Superior temporal gyrus (tissue), 1 donor: ENCODE data around the gene DENND6A.
"Not testable (repeated sequence)": the region's sequence is repeated elsewhere in the genome, so short reads cannot be mapped to it uniquely, and the experiment has no call there.

ENCODE experiments used
- DNase-seq: peaks from one replicate; pipeline ENCODE4 v3.0.0-alpha.2; 2016; ENCODE audit errors: extremely low spot score

DENND6A gene

DNA sequence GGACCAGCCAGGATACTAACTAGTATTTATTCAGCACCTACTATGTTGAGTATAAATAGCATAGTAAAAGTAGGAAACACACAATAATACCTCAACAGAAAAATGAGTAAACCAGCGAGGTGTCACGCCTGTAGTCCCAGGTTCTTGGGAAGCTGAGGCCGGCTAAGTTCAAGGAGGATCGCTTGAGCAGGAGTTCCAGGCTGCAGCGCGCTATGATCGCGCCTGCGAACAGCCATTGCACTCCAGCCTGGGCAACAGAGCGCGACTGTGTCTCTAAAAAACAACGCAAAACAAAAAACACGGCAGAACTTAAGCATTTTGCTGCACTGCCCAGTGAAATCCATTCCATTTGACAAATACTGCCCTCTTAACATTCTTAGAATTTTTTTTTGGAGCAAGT is 1.3 kb upstream of the DENND6A start:
- no peak for DNase-seq

DNA sequence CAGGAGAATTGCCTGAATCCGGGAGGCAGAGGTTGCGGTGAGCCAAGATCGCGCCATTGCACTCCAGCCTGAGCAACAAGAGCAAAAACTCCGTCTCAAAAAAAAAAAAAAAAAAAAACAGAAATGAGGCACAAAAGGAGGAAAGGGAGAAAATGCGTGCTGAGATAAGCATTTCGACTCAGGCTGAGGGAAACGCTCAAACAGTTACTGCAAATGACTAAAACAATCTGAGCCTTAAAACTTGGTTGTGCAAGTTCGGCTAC is 813 bp downstream of the DENND6A start:
- DNase-seq, result not testable (repeated sequence)

DNA sequence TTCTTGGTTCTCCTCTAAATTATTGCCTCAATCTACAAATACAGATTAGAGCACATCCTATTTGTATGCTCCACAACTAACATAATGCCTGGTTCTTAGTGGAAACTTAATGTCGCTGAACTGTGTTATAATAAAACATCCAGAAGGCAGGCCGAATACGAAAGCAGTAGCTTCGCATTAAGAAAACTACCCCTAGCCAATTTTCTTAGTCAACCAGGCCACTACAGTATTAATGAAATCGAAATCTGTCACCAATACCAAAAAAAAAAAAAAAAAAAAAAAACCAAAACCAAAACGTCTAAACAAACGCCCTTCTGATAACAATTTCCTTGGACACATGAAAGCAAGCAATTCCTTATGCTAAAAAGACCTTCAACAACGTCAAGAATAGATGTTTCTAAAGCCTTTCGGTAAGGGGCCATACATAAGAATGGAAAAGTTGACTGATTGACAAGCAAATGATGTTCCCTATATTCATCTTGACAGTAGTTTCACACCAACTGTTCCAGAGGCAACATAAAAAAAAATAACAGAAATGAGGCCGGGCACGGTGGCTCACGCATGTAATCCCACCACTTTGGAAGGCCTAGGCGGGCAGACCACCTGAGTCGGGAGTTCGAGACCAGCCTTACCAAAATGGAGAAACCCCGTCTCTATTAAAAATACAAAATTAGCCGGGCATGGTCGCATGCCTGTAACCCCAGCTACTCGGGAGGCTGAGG is 1.3 kb downstream of the DENND6A start:
- no peak for DNase-seq

DNA sequence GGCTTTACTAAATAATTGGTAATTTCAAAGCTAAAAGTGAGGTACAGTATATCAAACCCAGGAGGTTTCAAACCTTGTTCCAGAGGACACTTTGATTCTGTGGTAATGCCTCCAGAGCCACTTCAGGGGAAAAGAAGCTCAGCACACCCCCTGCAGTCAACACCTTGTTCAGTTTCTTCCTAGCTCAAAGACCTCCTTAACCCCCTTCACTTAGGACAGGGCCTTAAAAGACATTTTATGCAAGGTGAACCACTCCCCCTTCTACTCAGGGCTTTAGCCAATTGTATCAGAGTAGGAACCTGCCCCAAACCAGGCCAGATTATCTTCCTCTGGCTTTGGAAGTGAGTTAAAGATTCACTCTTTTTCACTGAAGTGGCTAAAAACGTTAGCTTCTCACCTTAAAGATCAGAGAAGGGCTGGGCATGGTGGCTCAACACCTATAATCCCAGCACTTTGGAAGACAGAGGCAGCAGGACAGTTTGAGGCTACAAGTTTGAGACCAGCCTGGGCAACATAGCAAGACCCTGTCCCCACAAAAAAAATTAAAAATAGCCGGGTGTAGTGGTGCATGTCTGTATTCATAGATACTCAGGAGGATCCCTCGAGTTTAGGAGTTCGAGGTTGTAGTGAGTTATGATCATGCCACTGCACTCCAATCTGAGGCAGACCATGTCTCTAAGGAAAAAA is 3.4 kb downstream of the DENND6A start:
- DNase-seq, result no peak

DNA sequence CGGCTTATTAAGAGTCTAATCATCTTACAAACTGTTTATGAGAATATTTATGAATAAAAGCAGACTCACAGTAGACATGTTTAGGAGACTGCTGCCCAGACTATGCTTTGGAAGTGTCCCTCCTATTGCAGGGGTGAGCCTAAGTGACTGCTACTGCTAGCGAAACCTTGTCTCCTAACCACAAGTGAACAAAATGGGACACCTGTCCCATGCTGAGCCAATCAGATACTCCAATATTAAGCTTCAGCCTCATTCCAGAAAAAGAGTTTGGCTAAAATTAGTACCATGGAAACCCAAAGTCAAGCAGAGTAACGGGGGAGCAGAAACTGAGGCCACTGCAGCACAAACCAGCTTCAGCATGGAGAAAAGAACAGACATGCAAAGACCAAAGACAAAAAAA is 4.6 kb downstream of the DENND6A start:
- DNase-seq, result no peak

DNA sequence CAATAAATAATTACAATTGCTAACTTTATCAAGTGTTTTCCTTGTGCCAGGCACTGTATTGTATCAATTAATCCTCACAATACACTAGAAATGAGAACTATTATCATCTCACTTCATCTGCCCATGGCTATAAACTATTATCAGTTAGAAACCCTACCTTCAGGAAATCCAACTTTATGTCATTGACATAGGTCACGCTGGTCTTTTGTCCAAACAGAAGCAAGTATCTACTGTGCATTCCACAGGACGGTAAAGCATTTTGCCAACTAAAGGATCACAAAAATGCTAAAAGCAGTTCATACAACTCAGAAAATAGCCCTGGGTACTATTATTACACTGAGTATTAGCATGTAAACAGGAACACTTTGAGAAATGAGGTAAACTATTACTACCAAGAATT is 9.6 kb downstream of the DENND6A start:
- DNase-seq, result no peak

DNA sequence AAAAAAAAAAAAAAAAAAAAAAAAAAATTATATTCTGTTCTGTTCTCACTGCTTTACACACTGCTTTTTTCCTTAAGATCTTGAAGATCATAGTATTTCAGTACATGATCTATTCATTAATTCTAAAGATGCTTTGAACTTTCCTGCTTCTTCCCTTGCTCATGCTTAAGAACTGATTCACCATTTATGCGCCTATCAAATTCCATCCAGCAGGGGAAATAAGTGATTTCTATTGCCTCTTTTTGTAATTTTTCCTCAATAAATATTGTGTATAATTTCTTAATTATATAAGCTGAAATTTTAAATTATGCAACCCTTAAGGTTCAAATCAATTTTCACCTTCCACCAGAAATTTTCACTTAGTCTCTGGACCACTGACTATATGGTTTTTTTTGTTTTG is 10.6 kb downstream of the DENND6A start:
- DNase-seq, result no peak

DNA sequence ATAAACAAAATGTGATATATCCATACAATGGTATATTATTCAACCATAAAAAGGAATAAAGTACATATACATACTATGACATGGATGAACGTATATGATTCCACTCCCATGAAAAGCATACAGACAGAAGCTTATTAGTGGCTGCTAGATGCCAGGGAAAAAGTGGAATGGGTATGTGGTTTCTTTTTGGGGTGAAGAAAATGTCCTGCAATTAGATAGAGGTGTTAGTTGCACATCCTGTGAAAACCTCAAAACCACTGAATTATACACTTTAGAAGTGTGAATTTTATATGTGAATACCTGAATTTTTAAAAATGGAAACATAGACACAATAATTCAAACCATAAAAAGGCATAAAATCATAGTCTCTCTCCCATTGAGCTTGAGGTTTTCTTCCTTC is 11.2 kb downstream of the DENND6A start:
- DNase-seq, result no peak

DNA sequence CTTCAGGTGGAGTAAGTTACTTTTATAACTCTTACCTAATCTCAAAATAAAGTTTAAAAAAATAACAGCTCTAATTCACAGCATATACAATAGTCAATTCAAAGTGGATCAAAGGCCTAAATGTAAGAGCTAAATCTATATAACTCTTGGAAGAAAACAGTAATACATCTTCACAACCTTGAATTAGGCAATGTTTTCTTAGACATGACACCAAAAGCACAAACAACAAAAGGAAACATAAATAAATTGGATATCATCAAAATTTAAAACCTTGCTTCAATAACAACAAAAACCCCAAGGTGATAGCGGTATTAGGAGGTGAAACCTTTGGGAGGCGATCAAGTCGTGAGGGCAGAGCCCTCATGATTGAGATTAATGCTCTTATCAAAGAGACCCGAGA is 12.8 kb downstream of the DENND6A start:
- DNase-seq, result no peak

DNA sequence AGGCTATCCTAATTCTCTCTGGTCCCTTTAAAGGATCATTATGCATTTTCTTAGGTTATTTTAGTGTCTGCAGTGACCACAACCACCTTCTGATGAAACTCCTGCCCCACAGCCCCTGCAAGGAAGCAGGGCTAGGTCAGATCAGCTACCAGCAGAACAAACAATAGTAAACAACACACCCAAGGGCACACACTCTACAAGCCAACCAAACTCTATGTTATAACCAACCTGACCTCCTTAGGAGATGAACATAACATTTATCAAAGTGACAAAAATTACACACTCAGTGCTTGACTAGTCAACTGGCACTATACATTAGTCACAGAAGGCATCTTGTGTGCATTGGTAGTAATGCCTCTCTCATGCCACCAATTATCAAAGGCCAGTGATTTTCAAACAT is 17.3 kb downstream of the DENND6A start:
- no peak for DNase-seq

DNA sequence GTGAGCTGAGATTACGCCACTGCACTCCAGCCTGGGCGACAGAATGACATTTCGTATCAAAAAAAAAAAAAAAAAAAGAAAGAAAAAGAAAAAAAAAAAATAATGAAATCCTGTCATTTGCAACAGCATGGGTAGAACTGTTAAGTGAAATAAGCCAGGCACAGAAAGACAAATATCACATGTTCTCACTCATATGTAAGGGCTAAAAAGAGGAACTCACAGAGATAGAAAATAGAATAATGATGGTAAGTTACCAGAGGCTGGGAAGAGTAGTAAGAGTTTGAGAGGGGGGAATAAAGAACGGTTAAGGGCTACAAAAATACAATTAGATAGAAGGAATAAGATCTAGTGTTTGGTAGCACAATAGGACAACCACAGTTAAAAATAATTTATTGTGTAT is 19.7 kb downstream of the DENND6A start:
- DNase-seq, result no peak

DNA sequence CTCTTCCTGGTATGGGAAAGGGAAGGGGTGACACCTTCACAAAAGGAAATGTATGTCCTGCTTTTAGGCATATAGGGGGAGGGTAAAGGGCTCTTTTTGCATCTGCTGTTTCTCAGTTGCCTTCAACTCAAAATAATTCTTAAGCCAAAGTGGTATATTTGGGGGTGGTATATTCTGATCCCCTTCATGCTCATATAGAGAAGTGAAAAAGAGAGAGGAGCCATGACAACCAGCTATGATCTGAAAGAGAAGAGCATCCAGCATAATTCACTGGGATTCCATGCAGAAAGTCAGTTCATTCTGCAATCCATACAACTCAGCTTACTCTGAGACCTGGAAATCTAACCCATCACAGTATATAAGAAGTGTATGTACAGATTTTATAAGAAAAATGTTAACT is 22.3 kb downstream of the DENND6A start:
- DNase-seq, result no peak

DNA sequence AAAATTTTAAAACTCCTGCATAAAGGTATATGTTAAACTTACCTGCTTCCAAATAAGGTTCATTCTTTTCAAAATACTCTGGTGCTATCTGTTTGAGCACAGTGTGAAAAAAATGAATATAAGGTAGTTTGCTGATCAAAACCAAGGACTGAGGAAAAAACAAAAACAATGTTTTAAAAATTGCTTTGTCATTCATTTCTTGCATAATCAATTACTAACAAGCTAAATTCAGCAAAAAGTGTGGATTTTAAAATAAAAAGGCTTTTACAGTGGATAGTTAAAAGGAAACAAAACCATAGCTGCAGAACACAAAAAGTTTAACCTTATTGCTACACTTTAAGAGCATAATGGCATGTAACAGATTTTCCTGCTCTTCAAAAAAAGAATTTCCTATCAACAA is 31.5 kb downstream of the DENND6A start:
- DNase-seq, result no peak

DNA sequence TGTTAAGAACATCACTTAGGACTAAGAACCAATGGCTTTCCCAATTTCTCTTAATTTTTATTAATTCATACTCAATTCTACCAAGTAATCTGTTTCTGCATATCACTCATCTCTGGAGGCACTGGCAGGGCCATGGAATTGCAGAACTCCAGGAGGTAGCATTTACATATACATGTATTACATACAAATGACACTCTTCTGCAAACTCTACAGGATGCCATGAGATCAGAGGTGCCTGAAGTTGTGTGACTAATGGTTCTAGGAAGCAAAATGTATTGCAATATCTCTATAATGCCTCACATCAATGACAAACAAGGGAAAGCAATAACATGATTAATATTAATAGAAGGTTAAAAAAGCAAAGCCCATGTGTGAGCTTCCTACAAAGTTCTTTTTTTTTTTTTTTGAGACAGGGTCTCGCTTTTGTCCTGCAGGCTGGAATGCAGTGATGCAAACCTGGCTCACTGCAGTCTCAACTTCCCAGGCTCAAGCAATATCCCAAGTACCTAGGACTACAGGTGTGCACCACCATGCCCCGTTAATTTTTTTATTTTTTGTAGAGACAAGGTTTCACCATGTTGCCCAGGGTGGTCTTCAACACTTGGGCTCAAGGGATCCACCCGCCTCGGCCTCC is 33.0 kb downstream of the DENND6A start:
- no peak for DNase-seq

DNA sequence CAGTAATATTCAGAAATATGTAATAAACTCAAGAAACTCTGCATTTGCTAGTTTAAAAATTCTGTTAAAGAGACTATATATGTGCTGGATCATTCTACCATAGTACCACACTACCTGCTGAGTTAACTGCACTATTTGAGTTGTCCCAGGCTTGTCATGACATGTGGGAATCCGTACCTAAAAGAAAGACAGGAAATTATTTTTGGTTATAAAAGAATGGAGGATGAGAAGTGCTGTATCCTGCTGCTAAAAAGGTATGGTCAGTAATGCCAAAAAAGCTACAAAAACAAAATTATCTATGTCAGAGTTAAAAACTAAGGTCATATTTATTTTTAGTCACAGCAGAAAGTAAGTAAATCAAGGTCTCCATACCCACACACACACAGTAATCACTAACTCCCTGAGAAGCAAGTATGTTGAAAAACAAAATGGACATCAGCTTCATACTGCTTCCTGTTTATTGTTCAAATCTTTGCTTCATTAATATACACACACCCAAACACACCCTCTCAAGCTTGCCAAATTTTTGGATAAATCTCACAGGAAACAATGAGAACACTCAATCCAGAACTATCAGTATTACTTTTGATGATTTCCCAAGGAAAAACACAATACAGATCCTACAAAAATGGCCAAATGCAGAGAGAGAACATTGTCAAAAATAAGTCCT is 33.7 kb downstream of the DENND6A start:
- DNase-seq, result no peak

DNA sequence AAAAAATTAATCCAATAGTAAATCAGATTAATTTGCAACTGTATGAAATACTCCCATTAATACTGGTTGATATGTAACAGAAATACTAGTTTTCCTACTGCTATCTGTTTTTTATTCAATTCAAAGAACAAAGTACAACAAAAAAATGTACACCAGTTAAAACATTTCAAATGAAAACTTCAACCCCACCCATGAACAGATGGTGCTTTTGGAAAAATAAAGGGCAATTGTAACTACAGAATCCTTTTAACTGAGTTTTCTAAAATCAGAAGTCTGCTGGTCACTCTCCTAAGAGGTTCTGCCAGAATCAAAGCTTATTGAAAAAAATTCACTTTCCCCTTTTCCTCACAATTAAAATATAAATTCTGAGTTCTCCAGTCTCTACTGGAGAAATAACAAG is 34.3 kb downstream of the DENND6A start:
- DNase-seq, result no peak

DNA sequence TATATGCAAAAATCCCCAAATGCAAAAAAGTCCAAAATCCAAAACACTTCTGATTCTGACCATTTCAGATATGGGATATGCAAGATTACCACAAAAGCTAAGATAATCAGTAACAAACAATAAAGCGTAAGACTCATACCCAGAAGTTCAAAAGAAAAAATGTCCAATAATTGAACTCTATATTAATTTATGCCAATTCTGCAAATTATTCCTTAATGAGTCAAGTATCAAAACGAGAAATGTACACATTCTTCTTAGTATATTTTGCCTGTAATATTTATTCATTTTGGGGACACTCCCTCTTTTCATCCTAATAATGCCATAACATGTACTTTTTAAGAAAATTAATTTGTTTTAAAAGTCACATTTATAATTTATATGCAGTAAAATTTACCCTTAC is 37.1 kb downstream of the DENND6A start:
- DNase-seq, result no peak

DNA sequence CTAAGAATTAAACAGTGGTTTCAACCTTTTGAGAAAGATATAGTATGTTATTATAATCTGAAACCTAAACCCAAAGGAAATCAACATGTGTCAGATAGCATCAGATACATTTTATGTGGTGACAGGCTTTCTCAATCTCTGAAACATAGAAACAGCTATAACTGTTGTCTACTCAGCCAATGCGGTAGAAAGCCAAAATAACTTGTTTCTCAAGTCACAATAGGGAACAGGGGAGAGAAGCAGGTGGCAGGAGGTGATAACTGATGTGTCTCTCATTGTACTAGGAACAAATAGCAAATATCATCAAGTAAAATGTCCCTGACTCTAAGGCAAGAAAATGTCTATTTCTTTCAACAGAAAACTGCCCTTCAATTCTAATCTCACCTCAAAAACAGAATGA is 38.6 kb downstream of the DENND6A start:
- DNase-seq, result no peak

DNA sequence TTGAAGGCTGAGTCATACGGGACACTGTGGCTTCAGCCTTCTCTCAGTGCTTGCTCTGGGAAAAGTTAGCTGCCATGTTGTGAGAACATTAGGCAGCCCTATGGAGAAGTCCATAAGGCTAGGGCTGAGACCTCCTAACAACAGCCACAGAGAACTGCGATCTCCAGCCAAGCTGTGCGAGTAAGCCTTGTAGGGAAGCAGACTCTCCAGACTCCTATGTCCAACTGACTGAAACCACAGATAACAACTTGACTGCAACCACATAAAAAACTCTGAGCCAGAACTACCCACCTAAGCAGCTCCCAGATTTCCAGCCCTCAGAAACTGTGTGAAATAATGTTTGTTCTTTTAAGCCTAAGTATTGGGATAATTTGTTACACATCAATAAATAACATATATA is 40.7 kb downstream of the DENND6A start:
- no peak for DNase-seq

DNA sequence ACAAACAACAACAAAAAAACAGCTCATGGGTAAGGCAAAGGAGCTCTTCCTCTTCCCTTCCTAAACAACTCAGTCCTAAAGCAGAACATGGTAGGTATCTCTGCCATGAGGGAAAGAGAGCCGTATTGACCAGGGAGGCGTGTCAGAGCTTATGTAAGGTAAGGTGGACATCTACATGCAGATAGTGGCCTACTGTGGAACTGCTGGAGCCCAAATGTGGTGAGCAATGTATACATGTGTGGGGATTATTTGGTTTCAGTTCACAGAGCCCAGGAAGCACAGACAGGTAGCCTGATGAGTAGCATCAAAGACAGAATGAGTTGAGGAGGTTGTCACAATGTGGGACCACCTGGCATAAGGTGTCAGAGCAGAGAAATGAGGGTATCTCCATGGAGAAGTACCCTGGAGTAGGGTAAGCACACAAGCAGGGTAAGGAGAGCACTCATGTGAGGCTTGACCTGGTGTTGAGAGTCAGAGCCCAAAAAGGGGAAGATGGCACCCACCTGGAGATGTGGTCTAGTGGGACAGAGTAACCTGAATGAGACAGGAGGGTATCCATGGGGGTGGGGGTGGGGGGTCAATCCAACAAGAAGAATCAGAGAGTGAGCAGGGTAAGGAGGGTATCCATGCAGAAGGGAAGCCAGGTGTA is 45.5 kb downstream of the DENND6A start:
- no peak for DNase-seq

DNA sequence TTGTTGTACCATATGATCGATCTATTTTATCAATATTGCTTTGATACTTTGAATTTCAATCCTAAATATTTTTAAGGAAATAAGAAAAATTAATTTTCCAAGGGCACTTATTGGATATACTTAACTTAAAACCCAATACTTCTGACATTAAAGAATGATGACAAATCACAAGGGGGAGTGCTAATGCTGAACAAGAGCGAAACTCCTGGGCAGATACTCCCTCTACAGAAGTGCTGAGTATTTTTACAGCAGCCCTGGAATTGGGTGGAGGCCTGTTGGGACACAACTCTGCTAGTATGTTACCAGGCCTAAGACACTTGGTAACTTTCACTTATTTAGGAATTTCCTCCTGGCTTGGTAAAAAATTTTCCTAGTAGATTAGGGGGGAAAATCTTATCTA is 46.2 kb downstream of the DENND6A start:
- DNase-seq, result no peak

DNA sequence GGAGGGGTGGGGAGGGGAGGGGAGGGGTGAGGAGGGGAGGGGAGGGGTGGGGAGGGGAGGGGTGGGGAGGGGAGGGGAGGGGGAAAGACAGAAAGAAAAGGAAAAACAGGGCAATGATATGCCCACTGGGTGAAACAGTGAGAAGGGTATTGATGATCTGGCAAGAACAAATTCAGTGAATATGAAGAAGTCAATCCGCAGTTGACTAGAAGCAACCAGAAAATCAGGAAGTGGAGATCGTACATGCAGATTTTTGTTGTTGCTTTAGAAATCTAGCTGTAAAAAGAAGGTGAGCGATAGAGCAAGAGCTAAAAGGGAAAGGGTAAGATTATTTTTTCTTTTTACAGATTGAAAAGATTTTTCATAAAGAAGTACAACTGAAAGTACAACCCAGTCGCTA is 48.1 kb downstream of the DENND6A start:
- DNase-seq, result no peak

DNA sequence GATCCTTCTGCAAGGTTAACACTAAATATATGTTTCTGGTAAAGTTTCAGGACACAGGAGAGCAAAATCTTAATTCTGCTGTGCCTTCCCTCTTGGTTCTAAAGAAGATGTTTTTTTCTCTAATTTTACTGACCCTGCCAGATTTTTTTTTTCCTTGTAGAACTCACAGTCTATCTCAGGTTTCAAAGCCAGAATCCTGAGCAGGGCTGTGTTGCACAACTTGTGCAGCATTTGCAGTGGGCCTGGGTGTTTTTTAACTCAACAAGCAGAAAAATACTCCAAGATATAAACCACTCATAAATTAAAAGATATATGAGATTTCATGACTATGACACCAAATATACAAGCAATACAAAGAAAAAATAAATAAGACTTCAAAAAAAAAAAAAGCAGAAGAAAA is 55.5 kb downstream of the DENND6A start:
- DNase-seq, result no peak
